HepG2 (cell line): Measurements from ENCODE around the gene CLDN3. TPM values are rescaled to one million over a fixed set of nuclear protein-coding genes. Genes with fewer than 3 reads are reported as not detected.

ENCODE experiments used
- AGO2 ChIP-seq: fragments of 200-400 bp; formaldehyde crosslinking; optimal IDR thresholded peaks from 2 replicates; pipeline ENCODE3; 2017; ENCODE audit warnings: mild to moderate bottlenecking, low read depth, low read length, moderate library complexity
- CREB1 ChIP-seq, 2 experiments: fragments of 450-650 bp in 1 of 2; IDR thresholded peaks; 2 replicates each; pipeline ENCODE4 v1.6.1; 2016 to 2017; ENCODE audit warnings: control low read depth in 1 of 2, mild to moderate bottlenecking in 1 of 2, missing compliant biosample characterization in 1 of 2, missing genetic modification characterization in 1 of 2
- HMG20B ChIP-seq: conservative IDR thresholded peaks from 2 replicates; pipeline ENCODE4 v1.6.1; 2016; ENCODE audit warnings: missing genetic modification reagents, missing compliant biosample characterization
- HNF4G ChIP-seq, 2 experiments: sonication (generic) in 1 of 2; formaldehyde crosslinking in 1 of 2; IDR thresholded peaks; 2 replicates each; pipeline versions ENCODE4 v1.4.0 to v1.6.1; 2011 to 2020; ENCODE audit warnings: borderline replicate concordance in 2 of 2, low read depth in 2 of 2, mild to moderate bottlenecking in 2 of 2, low read length in 1 of 2, missing genetic modification reagents in 1 of 2, moderate library complexity in 1 of 2
- IRX3 ChIP-seq: sonication (generic); formaldehyde crosslinking; IDR thresholded peaks from 2 replicates; pipeline ENCODE4 v1.8.1; 2023; ENCODE audit warnings: mild to moderate bottlenecking, low read depth, missing genetic modification reagents, borderline replicate concordance
- ISX ChIP-seq: sonication (generic); formaldehyde crosslinking; conservative IDR thresholded peaks from 2 replicates; pipeline ENCODE4 v1.5.0; 2020; ENCODE audit warnings: missing genetic modification reagents
- KDM3A ChIP-seq: IDR thresholded peaks from 2 replicates; pipeline ENCODE4 v1.6.1; 2018; ENCODE audit warnings: low read depth, missing compliant biosample characterization
- MAFK ChIP-seq, 2 experiments: IDR thresholded peaks in 1 of 2; conservative IDR thresholded peaks in 1 of 2; 2 replicates each; pipeline ENCODE4 v1.6.1; 2011; ENCODE audit warnings: improper control_type of control experiment in 2 of 2, low read length in 2 of 2
- NR2C2 ChIP-seq: sonication (generic); formaldehyde crosslinking; IDR thresholded peaks from 2 replicates; pipeline ENCODE4 v1.4.0; 2020; ENCODE audit warnings: missing genetic modification reagents, mild to moderate bottlenecking, moderate library complexity, borderline replicate concordance
- PHF5A ChIP-seq: IDR thresholded peaks from one replicate; pipeline ENCODE4 v1.6.1; 2018; ENCODE audit warnings: low read depth, missing genetic modification reagents; ENCODE audit not compliant: unreplicated experiment
- RBAK ChIP-seq: sonication (generic); formaldehyde crosslinking; IDR thresholded peaks from 2 replicates; pipeline ENCODE4 v1.5.1; 2020; ENCODE audit warnings: mild to moderate bottlenecking, missing genetic modification reagents
- RFX5 ChIP-seq: IDR thresholded peaks from 2 replicates; pipeline ENCODE4 v1.6.1; 2011; ENCODE audit warnings: low read depth, low read length, improper control_type of control experiment
- RORA ChIP-seq: sonication (generic); formaldehyde crosslinking; IDR thresholded peaks from 2 replicates; pipeline ENCODE4 v1.5.0; 2020; ENCODE audit warnings: mild to moderate bottlenecking, missing genetic modification reagents, moderate library complexity
- SIN3B ChIP-seq: fragments of 150-350 bp; IDR thresholded peaks from 2 replicates; pipeline ENCODE4 v1.6.1; 2014; ENCODE audit warnings: low read length
- SRSF1 ChIP-seq: fragments of 200-400 bp; formaldehyde crosslinking; optimal IDR thresholded peaks from 2 replicates; pipeline ENCODE3; 2017; ENCODE audit warnings: mild to moderate bottlenecking, low read depth, low read length, moderate library complexity
- STAT5B ChIP-seq: sonication (generic); formaldehyde crosslinking; IDR thresholded peaks from 2 replicates; pipeline ENCODE4 v1.4.0; 2020; ENCODE audit warnings: missing genetic modification reagents
- TOE1 ChIP-seq: sonication (generic); formaldehyde crosslinking; IDR thresholded peaks from 2 replicates; pipeline ENCODE4 v1.4.0; 2020; ENCODE audit warnings: mild to moderate bottlenecking, missing genetic modification reagents
- ZBTB25 ChIP-seq: IDR thresholded peaks from 2 replicates; pipeline ENCODE4 v1.6.1; 2018; ENCODE audit warnings: missing genetic modification reagents
- ZFP36 ChIP-seq: fragments of 150-350 bp; IDR thresholded peaks from 2 replicates; pipeline ENCODE4 v1.6.1; 2018; ENCODE audit warnings: borderline replicate concordance, low read length, low read depth; ENCODE audit not compliant: partially characterized antibody
- ZFY ChIP-seq: sonication (generic); formaldehyde crosslinking; IDR thresholded peaks from 2 replicates; pipeline ENCODE4 v1.4.0; 2020; ENCODE audit warnings: missing genetic modification reagents
- ZNF10 ChIP-seq: sonication (generic); formaldehyde crosslinking; IDR thresholded peaks from 2 replicates; pipeline ENCODE4 v1.4.0; 2020; ENCODE audit warnings: mild to moderate bottlenecking, low read depth, missing genetic modification reagents, borderline replicate concordance
- ZNF234 ChIP-seq: sonication (generic); formaldehyde crosslinking; conservative IDR thresholded peaks from 2 replicates; pipeline ENCODE4 v1.5.1; 2020; ENCODE audit warnings: mild to moderate bottlenecking, missing genetic modification reagents
- ZNF350 ChIP-seq: sonication (generic); formaldehyde crosslinking; IDR thresholded peaks from 2 replicates; pipeline ENCODE4 v1.4.0; 2020; ENCODE audit warnings: mild to moderate bottlenecking, low read depth, missing genetic modification reagents, borderline replicate concordance
- ZNF383 ChIP-seq: sonication (generic); formaldehyde crosslinking; IDR thresholded peaks from 2 replicates; pipeline ENCODE4 v1.4.0; 2020; ENCODE audit warnings: missing genetic modification reagents, mild to moderate bottlenecking, borderline replicate concordance
- ZNF431 ChIP-seq: sonication (generic); formaldehyde crosslinking; IDR thresholded peaks from 2 replicates; pipeline ENCODE4 v1.9.0; 2022; ENCODE audit warnings: missing genetic modification reagents, low read depth, mild to moderate bottlenecking, borderline replicate concordance
- ZNF549 ChIP-seq: sonication (generic); formaldehyde crosslinking; IDR thresholded peaks from 2 replicates; pipeline ENCODE4 v1.5.0; 2020; ENCODE audit warnings: missing genetic modification reagents
- ZNF558 ChIP-seq: sonication (generic); formaldehyde crosslinking; IDR thresholded peaks from 2 replicates; pipeline ENCODE4 v1.9.0; 2022; ENCODE audit warnings: mild to moderate bottlenecking, missing genetic modification reagents, borderline replicate concordance
- ZNF615 ChIP-seq: sonication (generic); formaldehyde crosslinking; IDR thresholded peaks from 2 replicates; pipeline ENCODE4 v1.5.0; 2020; ENCODE audit warnings: mild to moderate bottlenecking, missing genetic modification reagents, borderline replicate concordance
- ZNF674 ChIP-seq: sonication (generic); formaldehyde crosslinking; IDR thresholded peaks from 2 replicates; pipeline ENCODE4 v1.5.0; 2020; ENCODE audit warnings: low read depth, mild to moderate bottlenecking, missing genetic modification reagents
- ZNF850 ChIP-seq: sonication (generic); formaldehyde crosslinking; conservative IDR thresholded peaks from 2 replicates; pipeline ENCODE4 v1.9.0; 2021; ENCODE audit warnings: mild to moderate bottlenecking, missing genetic modification reagents
- ZNF878 ChIP-seq: sonication (generic); formaldehyde crosslinking; IDR thresholded peaks from 2 replicates; pipeline ENCODE4 v1.8.1; 2023; ENCODE audit warnings: mild to moderate bottlenecking, missing genetic modification reagents, moderate library complexity
- polyA plus RNA-seq, 8 experiments: library from polyadenylated mRNA; depleted of rRNA in 3 of 8; stranded (reverse) in 7 of 8; unstranded in 1 of 8; fragments of >200 nt; fragmentation: Illumina TruSeq in 4 of 8; extraction: Trizol in 4 of 8; gene quantifications; 2 replicates each; pipeline versions ENCODE4 v1.2.1 to v1.2.3, GENCODE V29; 2011 to 2016; ENCODE audit warnings: low read depth in 4 of 8, missing spikeins in 1 of 8, mixed read lengths in 1 of 8; ENCODE audit not compliant: insufficient read depth in 1 of 8
- total RNA-seq, 5 experiments: library from RNA; depleted of rRNA; stranded (reverse); fragments of >200 nt; fragmentation: Illumina TruSeq; extraction: Trizol; gene quantifications; 2 replicates each; pipeline ENCODE4 v1.2.3, GENCODE V29; 2016; ENCODE audit warnings: low read depth in 1 of 5

Gene CLDN3
- total and polyA plus RNA-seq, 2 of the 13 experiments (the other 11 are each of a cell fraction or from before 2014, with no cell fraction given): 0.31 to 0.51 TPM

- TF ChIP-seq HMG20B (CRISPR knock-in tag) (no peak; the same call in 1 of the 2 replicates), ZNF234 (CRISPR knock-in tag) (no peak), ZNF615 (CRISPR knock-in tag) (no peak), ISX (CRISPR knock-in tag) (no peak), ZNF674 (CRISPR knock-in tag) (no peak), SIN3B (no peak), ZBTB25 (CRISPR knock-in tag) (no peak), HNF4G (IDR thresholded peaks at IDR 0.05; ENCODE audit: borderline replicate concordance, low read depth, low read length) (no peak), HNF4G (CRISPR knock-in tag; IDR thresholded peaks at IDR 0.05; ENCODE audit: borderline replicate concordance, low read depth) (no peak), RORA (no peak), KDM3A (CRISPR knock-in tag) (no peak), NR2C2 (CRISPR knock-in tag) (no peak), SRSF1 (no peak), ZNF10 (no peak), ZNF383 (CRISPR knock-in tag) (no peak), ZNF350 (CRISPR knock-in tag) (peak; percentile 29; the same call in 1 of the 2 replicates), ZNF558 (no peak), IRX3 (CRISPR knock-in tag) (no peak), ZFP36 (no peak), ZNF878 (CRISPR knock-in tag) (no peak), ZNF431 (CRISPR knock-in tag) (no peak), ZFY (CRISPR knock-in tag) (peak; percentile 80; the same call in 1 of the 2 replicates), MAFK (conservative IDR thresholded peaks at IDR 0.05 in 1 of 2, IDR thresholded peaks at IDR 0.05 in 1 of 2; ENCODE audit: low read length in 2 of 2) (no peak), CREB1 (IDR thresholded peaks at IDR 0.05) (no peak), CREB1 (CRISPR knock-in tag; IDR thresholded peaks at IDR 0.05) (no peak), ZNF549 (CRISPR knock-in tag) (no peak), AGO2 (peak; percentile 43), PHF5A (CRISPR knock-in tag) (peak; percentile 78), RBAK (CRISPR knock-in tag) (no peak), ZNF850 (CRISPR knock-in tag) (no peak), RFX5 (no peak), TOE1 (CRISPR knock-in tag) (no peak), STAT5B (CRISPR knock-in tag) (no peak)
Measured at GRCh38 chr7:73734619-73735527, 35.2 kb downstream of the CLDN3 start (continued).
